Karpas-422 (cell line): ENCODE data around the gene HELZ2. TPM values are rescaled to one million over a fixed set of nuclear protein-coding genes. Genes with fewer than 3 reads are reported as not detected.

Source experiments
- DNase-seq: peaks from one replicate; pipeline ENCODE4 v3.0.0-alpha.2; 2015
- H2AFZ ChIP-seq: fragments of 200-600 bp; sonication (generic); 2 replicates; pipeline ENCODE4 v1.6.1; 2014; ENCODE audit warnings: antibody characterized with exemption, low read length, mixed read lengths
- H3K27ac ChIP-seq: fragments of 200-600 bp; sonication (generic); 2 replicates; pipeline ENCODE4 v1.5.1; 2014; ENCODE audit warnings: mild to moderate bottlenecking, low read length, moderate library complexity
- H3K27me3 ChIP-seq: fragments of 200-600 bp; sonication (generic); 2 replicates; pipeline ENCODE4 v1.6.1; 2014; ENCODE audit warnings: low read length, mixed read lengths
- H3K36me3 ChIP-seq: fragments of 200-600 bp; sonication (generic); 2 replicates; pipeline ENCODE4 v1.6.1; 2014; ENCODE audit warnings: low read length, mixed read lengths; ENCODE audit not compliant: insufficient read depth
- H3K4me1 ChIP-seq: fragments of 200-600 bp; sonication (generic); 2 replicates; pipeline ENCODE4 v1.6.1; 2014; ENCODE audit warnings: mild to moderate bottlenecking, low read length, mixed read lengths
- H3K4me2 ChIP-seq: fragments of 200-600 bp; sonication (generic); 2 replicates; pipeline ENCODE4 v1.6.1; 2014; ENCODE audit warnings: low read length, low read depth, mild to moderate bottlenecking; ENCODE audit not compliant: poor library complexity, severe bottlenecking
- H3K4me3 ChIP-seq: fragments of 200-600 bp; sonication (generic); 2 replicates; pipeline ENCODE4 v1.5.1; 2014; ENCODE audit warnings: mild to moderate bottlenecking, antibody characterized with exemption, low read length, mixed read lengths
- H3K79me2 ChIP-seq: fragments of 200-600 bp; sonication (generic); 2 replicates; pipeline ENCODE4 v1.6.1; 2014; ENCODE audit warnings: mild to moderate bottlenecking, low read length, mixed read lengths
- H3K9ac ChIP-seq: fragments of 200-600 bp; sonication (generic); 2 replicates; pipeline ENCODE4 v1.6.0; 2014; ENCODE audit warnings: low read length
- H3K9me2 ChIP-seq: fragments of 200-600 bp; sonication (generic), shearing (Covaris generic); replicated peaks from 2 replicates; pipeline ENCODE4 v1.6.0; 2014; ENCODE audit warnings: mild to moderate bottlenecking, low read length, moderate library complexity; ENCODE audit not compliant: insufficient read depth
- H3K9me3 ChIP-seq: fragments of 300-700, 200-600 bp; sonication (generic); 2 replicates; pipeline ENCODE4 v1.6.1; 2014; ENCODE audit warnings: low read length, mixed read lengths
- H4K20me1 ChIP-seq: fragments of 200-600 bp; sonication (generic); 2 replicates; pipeline ENCODE4 v1.6.1; 2014; ENCODE audit warnings: mild to moderate bottlenecking, antibody characterized with exemption, low read length, low read depth; ENCODE audit not compliant: insufficient read depth
- total RNA-seq: library from RNA; depleted of rRNA; stranded (reverse); fragments of >200 nt; shearing (Covaris generic); gene quantifications from 2 replicates; pipeline ENCODE4 v1.2.3, GENCODE V29; 2014; ENCODE audit warnings: low replicate concordance

The HELZ2 gene
- total RNA-seq, 1 experiment from 2014 or later = 15.8 TPM

- Histone ChIP-seq H3K9ac (no peak overlapping the region), H3K9me2 (no peaks in the 10 kb centered on the region), H3K27me3 (no peaks in the 10 kb centered on the region), H3K36me3 (no peaks in the 10 kb centered on the region), H3K79me2 (no peaks in the 10 kb centered on the region), H3K27ac (no peak overlapping the region), H3K9me3 (no peaks in the 10 kb centered on the region), H4K20me1 (no peaks in the 10 kb centered on the region), H2AFZ (no peak overlapping the region), H3K4me2 (no peak overlapping the region), H3K4me1 (no peaks in the 10 kb centered on the region), H3K4me3 (no peak overlapping the region)
- no peak for DNase-seq
Observed at GRCh38 chr20:63587256-63587655, 13.2 kb upstream of the HELZ2 start.

GRCh38 chr20:63586797-63587196, 12.8 kb upstream of the HELZ2 start:
- H3K9me2 ChIP-seq = no peaks in the 10 kb centered on the region
- no peak overlapping the region for H2AFZ ChIP-seq
- H3K4me3 ChIP-seq = no peak overlapping the region
- H3K27me3 ChIP-seq = no peaks in the 10 kb centered on the region
- no peak overlapping the region for H3K27ac ChIP-seq
- H3K9me3 ChIP-seq = no peaks in the 10 kb centered on the region
- no peaks in the 10 kb centered on the region for H4K20me1 ChIP-seq
- no peak overlapping the region for H3K4me2 ChIP-seq
- no peak overlapping the region for H3K9ac ChIP-seq
- no peak for DNase-seq
- no peaks in the 10 kb centered on the region for H3K79me2 ChIP-seq
- H3K4me1 ChIP-seq = no peaks in the 10 kb centered on the region
- H3K36me3 ChIP-seq = no peaks in the 10 kb centered on the region

GRCh38 chr20:63585616-63586565, 11.9 kb upstream of the HELZ2 start:
- no peaks in the 10 kb centered on the region for H3K36me3 ChIP-seq

GRCh38 chr20:63582382-63583063, 8.5 kb upstream of the HELZ2 start:
- DNase-seq = no peak
- Histone ChIP-seq H3K27ac (no peak overlapping the region), H3K4me1 (no peaks in the 10 kb centered on the region), H3K9me3 (no peaks in the 10 kb centered on the region), H3K9me2 (no peaks in the 10 kb centered on the region), H3K4me3 (no peak overlapping the region), H3K4me2 (no peak overlapping the region), H3K27me3 (no peaks in the 10 kb centered on the region), H3K36me3 (no peaks in the 10 kb centered on the region), H4K20me1 (peaks cover 9% of the 10 kb centered on the region; the same call in 1 of the 2 replicates), H3K79me2 (no peaks in the 10 kb centered on the region), H2AFZ (no peak overlapping the region), H3K9ac (no peak overlapping the region)

More at GRCh38 chr20:63585616-63586565, 11.9 kb upstream of the HELZ2 start:
- H4K20me1 ChIP-seq = peaks cover 6% of the 10 kb centered on the region; the same call in 1 of the 2 replicates
- DNase-seq = no peak
- no peak overlapping the region for H3K4me3 ChIP-seq
- H2AFZ ChIP-seq = no peak overlapping the region
- H3K27ac ChIP-seq = no peak overlapping the region
- H3K4me1 ChIP-seq = no peaks in the 10 kb centered on the region
- H3K9me2 ChIP-seq = no peaks in the 10 kb centered on the region
- H3K4me2 ChIP-seq = no peak overlapping the region
- no peak overlapping the region for H3K9ac ChIP-seq
- no peaks in the 10 kb centered on the region for H3K79me2 ChIP-seq
- no peaks in the 10 kb centered on the region for H3K27me3 ChIP-seq
- H3K9me3 ChIP-seq = no peaks in the 10 kb centered on the region

GRCh38 chr20:63580796-63581461, 6.9 kb upstream of the HELZ2 start:
- no peak overlapping the region for H3K9ac ChIP-seq
- H3K27me3 ChIP-seq = no peaks in the 10 kb centered on the region
- H4K20me1 ChIP-seq = peaks cover 9% of the 10 kb centered on the region; the same call in 1 of the 2 replicates
- H3K4me1 ChIP-seq = no peaks in the 10 kb centered on the region
- no peaks in the 10 kb centered on the region for H3K9me3 ChIP-seq
- H3K79me2 ChIP-seq = no peaks in the 10 kb centered on the region
- no peak overlapping the region for H3K4me2 ChIP-seq
- H3K9me2 ChIP-seq = no peaks in the 10 kb centered on the region
- H2AFZ ChIP-seq = no peak overlapping the region
- H3K36me3 ChIP-seq = no peaks in the 10 kb centered on the region
- peak; percentile 81 for DNase-seq
- H3K4me3 ChIP-seq = no peak overlapping the region
- H3K27ac ChIP-seq = no peak overlapping the region

- Histone ChIP-seq H3K4me3 (no peak overlapping the region), H2AFZ (no peak overlapping the region), H3K27ac (no peak overlapping the region), H4K20me1 (peaks cover 9% of the 10 kb centered on the region; the same call in 1 of the 2 replicates), H3K9me3 (no peaks in the 10 kb centered on the region), H3K9me2 (no peaks in the 10 kb centered on the region), H3K79me2 (no peaks in the 10 kb centered on the region), H3K4me1 (peaks cover 5% of the 10 kb centered on the region), H3K9ac (no peak overlapping the region), H3K27me3 (no peaks in the 10 kb centered on the region), H3K36me3 (no peaks in the 10 kb centered on the region), H3K4me2 (no peak overlapping the region)
- no peak for DNase-seq
Observed at GRCh38 chr20:63579017-63579694, 5.1 kb upstream of the HELZ2 start.

GRCh38 chr20:63578224-63579016, 4.4 kb upstream of the HELZ2 start:
- H3K27me3 ChIP-seq = no peaks in the 10 kb centered on the region
- DNase-seq = no peak
- no peak overlapping the region for H2AFZ ChIP-seq
- no peaks in the 10 kb centered on the region for H3K9me2 ChIP-seq
- H3K27ac ChIP-seq = no peak overlapping the region
- H3K4me1 ChIP-seq = peaks cover 7% of the 10 kb centered on the region
- H3K36me3 ChIP-seq = no peaks in the 10 kb centered on the region
- H3K9ac ChIP-seq = no peak overlapping the region
- no peaks in the 10 kb centered on the region for H3K79me2 ChIP-seq
- peaks cover 11% of the 10 kb centered on the region; the same call in 1 of the 2 replicates for H4K20me1 ChIP-seq
- no peak overlapping the region for H3K4me2 ChIP-seq
- no peak overlapping the region for H3K4me3 ChIP-seq
- H3K9me3 ChIP-seq = no peaks in the 10 kb centered on the region
